B cell (primary cell): ENCODE data around the gene PLEKHA5. TPM values are rescaled to one million over a fixed set of nuclear protein-coding genes. Genes with fewer than 3 reads are reported as not detected.
"Not testable (repeated sequence)": the region's sequence is repeated elsewhere in the genome, so short reads cannot be mapped to it uniquely, and the experiment has no call there.

ENCODE experiments used
- ATAC-seq: fragments of 200-7000 bp; cut with Tn5 transposase; one replicate; pipeline ENCODE4 v1.10.0; 2021; ENCODE audit warnings: low read depth, mild to moderate bottlenecking, moderate number of reproducible peaks, moderate library complexity
- CTCF ChIA-PET: fragments of 350-600 bp; sonication (Branson Sonifier 250); formaldehyde crosslinking; loops from one replicate; lab custom pipeline; 2021; ENCODE audit warnings: antibody characterized with exemption, inconsistent platforms; lab: Charles Lee
- POLR2A ChIA-PET: fragments of 350-600 bp; sonication (Branson Sonifier 250); formaldehyde crosslinking; loops from one replicate; lab custom pipeline; 2021; ENCODE audit warnings: antibody characterized with exemption; lab: Charles Lee
- DNase-seq: peaks from one replicate; pipeline ENCODE4 v3.0.0; 2013
- H2AFZ ChIP-seq: 2 replicates; pipeline ENCODE4 v1.6.1; 2012; ENCODE audit warnings: mild to moderate bottlenecking, low read depth, low read length; ENCODE audit not compliant: insufficient read depth, poor library complexity, severe bottlenecking
- H3K27ac ChIP-seq, 2 donors: 1 replicate in 1 of 2; 2 replicates in 1 of 2; pipeline ENCODE4 v1.5.1; 2012 to 2013; ENCODE audit warnings: low read length in 2 of 2, mild to moderate bottlenecking in 2 of 2, moderate library complexity in 1 of 2
- H3K27me3 ChIP-seq, 4 experiments: fragments of 200-600 bp in 1 of 4; sonication (generic) in 1 of 4; replicated peaks in 1 of 4; 1 replicate in 2 of 4; 2 replicates in 2 of 4; pipeline versions ENCODE4 v1.6.1 to v1.7.0; 2013 to 2016; ENCODE audit warnings: low read length in 3 of 4, mild to moderate bottlenecking in 2 of 4, mixed read lengths in 1 of 4, moderate library complexity in 1 of 4; ENCODE audit not compliant: insufficient read depth in 4 of 4, control insufficient read depth in 3 of 4; ENCODE audit errors: control extremely low read depth in 1 of 4
- H3K36me3 ChIP-seq, 2 experiments: replicated peaks in 1 of 2; 1 replicate in 1 of 2; 2 replicates in 1 of 2; pipeline versions ENCODE4 v1.6.1 to v1.7.1; 2013; ENCODE audit warnings: low read length in 1 of 2; ENCODE audit not compliant: insufficient read depth in 2 of 2, control insufficient read depth in 1 of 2; ENCODE audit errors: control extremely low read depth in 1 of 2, extremely low read depth in 1 of 2
- H3K4me1 ChIP-seq, 2 donors: fragments of 200-600 bp in 1 of 2; sonication (generic) in 1 of 2; 1 replicate in 1 of 2; 2 replicates in 1 of 2; pipeline versions ENCODE4 v1.5.1 to v1.6.1; 2013 to 2017; ENCODE audit warnings: low read length in 2 of 2; ENCODE audit not compliant: control insufficient read depth in 2 of 2, insufficient read depth in 2 of 2
- H3K4me2 ChIP-seq: replicated peaks from 2 replicates; pipeline ENCODE3; 2012; ENCODE audit warnings: mild to moderate bottlenecking, low read depth, low read length; ENCODE audit not compliant: poor library complexity, severe bottlenecking
- H3K4me3 ChIP-seq, 5 experiments: fragments of 200-600 bp in 1 of 5; sonication (generic) in 1 of 5; 1 replicate in 3 of 5; 2 replicates in 2 of 5; pipeline versions ENCODE4 v1.5.1 to v1.7.0; 2011 to 2016; ENCODE audit warnings: low read length in 4 of 5, mild to moderate bottlenecking in 4 of 5, low read depth in 2 of 5, control low read depth in 1 of 5, moderate library complexity in 1 of 5; ENCODE audit not compliant: insufficient read depth in 1 of 5; ENCODE audit errors: control extremely low read depth in 1 of 5, extremely low read depth in 1 of 5
- H3K79me2 ChIP-seq: fragments of 200-600 bp; sonication (generic); one replicate; pipeline ENCODE4 v1.6.0; 2016; ENCODE audit warnings: low read length; ENCODE audit not compliant: control insufficient read depth, insufficient read depth
- H3K9ac ChIP-seq: fragments of 200-600 bp; sonication (generic); 2 replicates; pipeline ENCODE4 v1.6.1; 2017; ENCODE audit warnings: mild to moderate bottlenecking, low read length, moderate library complexity
- H3K9me3 ChIP-seq, 3 donors: one replicate each; pipeline versions ENCODE4 v1.6.1 to v1.7.1; 2013; ENCODE audit warnings: low read length in 2 of 3; ENCODE audit not compliant: control insufficient read depth in 2 of 3, insufficient read depth in 1 of 3; ENCODE audit errors: control extremely low read depth in 1 of 3
- H4K20me1 ChIP-seq: 2 replicates; pipeline ENCODE4 v1.6.0; 2012; ENCODE audit warnings: mild to moderate bottlenecking, low read length; ENCODE audit not compliant: insufficient read depth, control insufficient read depth, poor library complexity, severe bottlenecking
- H3K27ac Mint-ChIP-seq: one replicate; pipeline ENCODE4 v1.8.0; 2021; ENCODE audit warnings: mixed read lengths
- H3K27me3 Mint-ChIP-seq: one replicate; pipeline ENCODE4 v1.8.0; 2021; ENCODE audit warnings: mixed read lengths
- H3K4me1 Mint-ChIP-seq: one replicate; pipeline ENCODE4 v1.8.0; 2021; ENCODE audit warnings: mixed read lengths
- H3K4me3 Mint-ChIP-seq: one replicate; pipeline ENCODE4 v1.8.0; 2021; ENCODE audit warnings: mixed read lengths
- H3K9me3 Mint-ChIP-seq: one replicate; pipeline ENCODE4 v1.8.0; 2022; ENCODE audit warnings: mixed read lengths; ENCODE audit not compliant: insufficient read depth
- CTCF ChIP-seq: fragments of 200-600 bp; IDR thresholded peaks from one replicate; pipeline ENCODE4 v1.8.0; 2022; ENCODE audit warnings: antibody characterized with exemption, mild to moderate bottlenecking
- EZH2 ChIP-seq: IDR thresholded peaks from 2 replicates; pipeline ENCODE4 v1.6.1; 2012; ENCODE audit warnings: borderline replicate concordance, low read depth, mild to moderate bottlenecking, moderate library complexity, low read length; ENCODE audit not compliant: insufficient read depth, poor library complexity, severe bottlenecking
- WGBS: methylation state at CpG from one replicate; pipeline ENCODE4 v1.1.5; 2013; ENCODE audit warnings: missing lambda C conversion rate; ENCODE audit not compliant: insufficient coverage; 5-methylcytosine and 5-hydroxymethylcytosine counted together
- intact Hi-C: fragments of 100-400 bp; cut with micrococcal nuclease; formaldehyde crosslinking; loops from one replicate; pipeline ENCODE4 v1.10.0; 2022
- polyA plus RNA-seq: library from polyadenylated mRNA; depleted of rRNA; stranded (reverse); fragments of >200 nt; gene quantifications from 2 replicates; pipeline ENCODE4 v1.2.3, GENCODE V29; 2012
- total RNA-seq, 2 donors: library from RNA; stranded (reverse); fragments of 120-200 nt in 1 of 2; gene quantifications; 1 replicate in 1 of 2; 2 replicates in 1 of 2; pipeline versions ENCODE4 v1.2.3 to v1.2.4, GENCODE V29; 2013 to 2022

Gene PLEKHA5
- total and polyA plus RNA-seq, 2 donors (not counting 1 experiment from before 2014, with no cell fraction given), result 0.03 to 0.22 TPM

- no peak overlapping the region for H3K4me3 ChIP-seq
- intact Hi-C loops, result no loop called here
- no peaks in the 10 kb centered on the region for H3K79me2 ChIP-seq
- H3K27ac ChIP-seq, result no peak overlapping the region
- H3K4me1 ChIP-seq, result no peaks in the 10 kb centered on the region
- H2AFZ ChIP-seq, result no peak overlapping the region
- H3K27me3 ChIP-seq, result no peaks in the 10 kb centered on the region
- Mint-ChIP-seq H3K9me3 (peaks cover 4% of the 10 kb centered on the region), H3K4me1 (no peaks in the 10 kb centered on the region), H3K4me3 (no peak overlapping the region), H3K27ac (no peak overlapping the region), H3K27me3 (no peaks in the 10 kb centered on the region)
- CTCF ChIA-PET, result no interaction called here
- DNase-seq (no peak), ATAC-seq (no peak)
- POLR2A ChIA-PET, result no interaction called here
- H3K4me2 ChIP-seq, result no peak overlapping the region
- no peaks in the 10 kb centered on the region for H4K20me1 ChIP-seq
- no peak overlapping the region for H3K9ac ChIP-seq
- 100% methylated on average over 3 of the region's 3 CpGs for WGBS
- TF ChIP-seq EZH2, result no peak
- TF ChIP-seq CTCF, result no peak
- H3K9me3 ChIP-seq, result peaks cover 0 to 4% (median 3%) of the 10 kb centered on the region in 3 donors
- no peaks in the 10 kb centered on the region for H3K36me3 ChIP-seq
These were observed 40.9 kb upstream of the PLEKHA5 start for GRCh38 chr12:19088606-19089005.

GRCh38 chr12:19092482-19092881 is 37.1 kb upstream of the PLEKHA5 start:
- H3K36me3 ChIP-seq, H3K4me2 ChIP-seq, H3K27me3 Mint-ChIP-seq, ATAC-seq, H3K9me3 ChIP-seq, H3K4me1 Mint-ChIP-seq, H3K27me3 ChIP-seq, DNase-seq, intact Hi-C loops, POLR2A ChIA-PET, H3K79me2 ChIP-seq, H4K20me1 ChIP-seq, H3K27ac Mint-ChIP-seq, H3K4me1 ChIP-seq, H3K9ac ChIP-seq, H3K9me3 Mint-ChIP-seq, H3K27ac ChIP-seq, H2AFZ ChIP-seq, H3K4me3 Mint-ChIP-seq, CTCF ChIA-PET, H3K4me3 ChIP-seq: not testable (repeated sequence)
- WGBS, result no CpG with 5 or more reads among the region's 4 CpGs
